HG02840 (cell line): ENCODE data around the gene MRPL42.
"Not testable (repeated sequence)": the region's sequence is repeated elsewhere in the genome, so short reads cannot be mapped to it uniquely, and the experiment has no call there.

Experiments
- ATAC-seq: cut with Tn5 transposase; IDR thresholded peaks from one replicate; pipeline ENCODE4 v1.9.1; 2021; ENCODE audit warnings: mild to moderate bottlenecking, moderate library complexity, moderate number of reproducible peaks; ENCODE audit not compliant: unreplicated experiment, low FRiP score

The MRPL42 gene

DNA sequence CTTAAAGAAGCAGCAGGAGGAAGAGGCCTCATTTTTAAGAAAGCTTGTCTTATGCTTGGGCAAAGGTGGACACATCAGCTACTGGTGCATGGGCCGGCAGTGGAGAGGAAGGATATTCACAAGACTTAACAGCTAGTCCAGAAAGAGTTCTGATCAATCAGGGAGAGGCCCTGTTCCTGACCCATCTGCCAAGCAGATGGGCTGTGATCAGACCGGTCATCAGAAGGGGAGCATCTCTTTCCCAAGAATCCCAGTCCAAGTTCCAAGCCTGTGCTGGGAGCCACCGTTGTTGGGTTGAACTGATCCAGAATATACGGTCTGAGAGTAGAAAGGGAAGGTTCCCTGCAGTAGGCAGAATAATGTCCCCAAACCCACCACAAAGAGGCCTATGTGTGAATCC is 72.5 kb downstream of the MRPL42 start:
- no peak for ATAC-seq

DNA sequence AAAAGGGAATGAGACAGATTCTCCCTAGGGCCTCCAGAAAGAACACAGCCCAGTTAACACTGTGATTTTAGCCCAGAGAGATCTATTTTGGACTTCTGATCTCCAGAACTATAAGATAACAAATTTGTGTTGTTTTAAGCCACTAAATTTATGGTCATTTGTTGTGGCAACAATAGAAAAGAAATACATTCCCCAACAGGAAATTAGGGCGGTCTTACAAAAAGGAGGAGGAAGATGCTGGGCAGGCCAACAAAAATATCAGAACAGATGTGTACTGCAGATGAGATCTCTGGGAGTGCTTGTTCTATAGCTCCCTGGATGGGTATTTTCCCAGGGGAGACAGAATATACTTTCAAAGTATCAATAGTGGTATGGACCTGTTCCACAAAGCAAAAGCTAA is 73.2 kb downstream of the MRPL42 start:
- no peak for ATAC-seq

DNA sequence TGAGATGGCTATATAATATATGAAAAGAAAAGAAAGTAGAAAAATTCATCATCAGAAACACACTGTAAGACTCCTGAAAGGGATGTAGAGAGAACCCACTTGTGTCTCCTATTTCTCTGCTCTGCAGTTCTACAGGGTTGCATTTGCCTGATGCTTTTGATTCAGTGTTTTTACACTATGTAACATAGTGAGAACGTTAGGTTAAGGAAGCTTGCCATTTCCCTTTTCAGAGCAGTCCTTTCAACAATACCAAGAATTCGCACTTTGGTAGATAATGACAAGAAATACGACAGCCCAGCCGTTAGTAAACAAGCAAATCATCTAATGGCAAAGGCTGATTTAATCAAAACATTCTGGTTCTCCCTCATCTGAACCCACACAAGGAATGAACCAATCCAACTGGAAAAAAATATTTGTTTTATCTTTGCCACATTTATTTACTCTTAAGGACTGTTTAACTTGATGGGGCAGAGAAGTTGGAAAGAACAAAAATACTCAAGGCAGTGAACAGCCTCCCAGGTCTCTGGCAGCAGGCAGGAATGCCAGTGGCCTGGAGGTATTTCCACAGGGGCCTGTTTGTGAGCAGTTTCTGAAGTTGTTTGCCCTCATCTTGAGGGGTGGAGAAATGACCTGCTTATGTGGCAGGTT is 74.4 kb downstream of the MRPL42 start:
- no peak for ATAC-seq

DNA sequence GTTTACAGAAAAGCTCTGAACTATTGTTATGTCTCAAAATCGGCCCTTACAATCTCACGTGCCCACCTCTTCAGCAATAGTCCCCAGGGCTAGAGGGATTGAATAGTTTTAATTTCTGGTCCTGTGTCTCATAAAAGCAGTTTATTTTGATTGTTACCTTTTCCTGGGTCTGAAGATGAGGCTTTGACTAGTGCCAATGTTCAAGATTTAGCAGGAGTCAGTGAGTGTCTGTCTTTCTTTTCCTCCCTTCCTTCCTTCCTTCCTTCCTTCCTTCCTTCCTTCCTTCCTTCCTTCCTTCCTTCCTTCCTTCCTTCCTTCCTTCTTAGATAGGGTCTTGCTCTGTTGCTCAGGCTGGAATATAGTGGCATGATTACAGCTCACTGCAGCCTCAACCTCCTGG is 80.5 kb downstream of the MRPL42 start:
- ATAC-seq: no peak

DNA sequence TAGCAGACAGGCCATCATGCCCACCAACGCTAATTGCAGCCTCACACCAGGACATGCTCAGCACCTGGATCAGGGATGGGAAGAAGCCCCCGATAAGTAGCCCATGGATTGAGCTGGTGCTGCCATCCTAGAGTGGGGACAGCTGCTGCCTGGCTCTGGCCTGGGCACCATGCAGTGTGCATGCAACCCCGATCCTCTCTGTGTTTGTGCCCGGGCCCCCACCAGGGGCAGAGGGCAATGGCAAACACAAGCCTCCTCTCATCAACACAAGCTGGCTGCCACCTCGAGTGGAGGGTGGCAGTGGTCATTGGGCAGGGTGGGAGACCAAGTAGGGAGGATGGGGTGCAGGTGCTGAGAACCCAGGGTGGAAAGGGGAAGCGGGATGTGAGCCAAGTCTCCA is 81.9 kb downstream of the MRPL42 start:
- ATAC-seq: no peak

DNA sequence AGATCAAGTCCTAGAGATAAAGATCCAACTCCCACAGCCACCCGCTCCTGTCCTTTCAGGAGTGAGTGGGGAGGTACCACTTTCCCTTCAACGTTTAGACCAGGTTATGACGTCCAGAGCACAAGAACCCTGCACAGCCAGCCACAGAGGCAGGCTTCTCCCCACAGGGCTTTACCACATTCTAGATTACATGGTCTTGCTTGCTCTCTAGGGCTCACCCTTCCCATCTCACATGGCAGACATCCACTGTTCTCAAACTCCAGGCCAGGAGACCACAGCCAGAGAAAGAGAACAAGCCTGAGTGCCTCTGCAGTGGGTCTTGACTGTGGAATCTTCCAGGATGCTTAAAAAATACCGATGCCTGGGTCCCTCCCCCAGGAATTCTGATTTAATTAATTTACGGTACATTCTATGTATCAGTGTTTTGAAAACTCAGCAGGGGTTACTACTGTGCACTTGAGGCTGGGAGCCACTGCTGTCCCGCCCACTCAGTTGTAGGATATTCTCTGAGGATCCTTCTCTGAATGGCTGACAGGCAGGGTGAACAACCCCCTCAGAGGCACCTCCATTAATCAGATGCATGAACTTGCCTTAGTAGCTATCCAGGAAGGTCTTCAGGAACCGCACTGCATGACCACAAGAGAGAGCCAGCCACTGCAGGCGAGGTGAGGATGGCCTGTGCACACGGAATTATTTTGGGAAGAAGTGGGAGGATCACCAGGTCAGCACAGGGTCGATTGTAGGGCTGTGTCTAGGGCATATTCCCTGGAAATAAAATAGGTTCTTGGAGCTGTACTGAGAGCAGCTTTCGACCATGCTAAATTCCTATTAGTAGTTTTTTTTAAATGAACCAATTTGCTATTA is 83.7 kb downstream of the MRPL42 start:
- ATAC-seq: no peak

DNA sequence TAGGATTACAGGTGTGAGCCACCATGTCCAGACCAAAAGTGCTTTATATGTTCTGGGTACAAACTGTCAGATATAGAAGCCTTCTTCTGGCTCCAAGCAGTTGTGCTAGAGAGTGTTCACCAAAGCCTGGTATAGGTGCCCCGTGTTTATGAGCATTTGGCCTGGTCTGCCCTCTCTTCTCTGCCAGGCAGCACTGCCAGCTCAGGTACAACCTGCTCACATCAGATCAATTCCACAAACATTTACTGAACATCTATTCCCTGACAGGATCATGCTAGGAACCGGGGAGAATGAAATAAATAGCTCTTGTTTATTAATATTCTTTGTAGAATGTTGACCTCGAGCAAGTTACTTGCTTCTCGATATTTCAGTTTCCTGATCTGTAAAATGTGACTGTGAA is 85.1 kb downstream of the MRPL42 start:
- ATAC-seq: no peak

DNA sequence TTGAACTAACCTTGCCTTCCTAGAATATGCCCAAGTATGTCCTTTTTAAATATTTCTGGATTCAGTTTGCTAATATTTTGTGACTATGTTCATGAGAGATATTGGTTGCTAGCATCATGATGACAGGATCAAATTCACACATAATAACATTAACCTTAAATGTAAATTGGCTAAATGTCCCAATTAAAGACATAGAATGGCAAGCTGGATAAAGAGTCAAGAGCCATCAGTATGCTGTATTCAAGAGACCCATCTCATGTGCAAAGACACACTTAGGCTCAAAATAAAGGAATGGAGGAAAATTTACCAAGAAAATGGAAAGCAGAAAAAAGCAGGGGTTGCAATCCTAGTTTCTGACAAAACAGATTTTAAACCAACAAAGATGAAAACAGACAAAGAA is 90.6 kb downstream of the MRPL42 start:
- ATAC-seq: not testable (repeated sequence)

DNA sequence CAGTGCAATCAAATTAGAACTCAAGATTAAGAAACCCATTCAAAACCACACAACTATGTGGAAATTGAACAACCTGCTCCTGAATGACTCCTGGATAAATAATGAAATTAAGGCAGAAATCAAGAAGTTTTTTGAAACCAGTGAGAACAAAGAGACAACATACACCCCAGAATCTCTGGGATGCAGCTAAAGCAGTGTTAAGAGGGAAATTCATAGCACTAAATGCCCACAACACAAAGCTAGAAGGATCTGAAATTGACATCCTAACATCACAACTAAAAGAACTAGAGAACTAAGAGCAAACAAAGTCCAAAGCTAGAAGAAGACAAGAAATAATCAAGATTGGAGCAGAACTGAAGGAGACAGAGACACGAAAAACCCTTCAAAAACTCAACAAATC is 91.4 kb downstream of the MRPL42 start:
- not testable (repeated sequence) for ATAC-seq

DNA sequence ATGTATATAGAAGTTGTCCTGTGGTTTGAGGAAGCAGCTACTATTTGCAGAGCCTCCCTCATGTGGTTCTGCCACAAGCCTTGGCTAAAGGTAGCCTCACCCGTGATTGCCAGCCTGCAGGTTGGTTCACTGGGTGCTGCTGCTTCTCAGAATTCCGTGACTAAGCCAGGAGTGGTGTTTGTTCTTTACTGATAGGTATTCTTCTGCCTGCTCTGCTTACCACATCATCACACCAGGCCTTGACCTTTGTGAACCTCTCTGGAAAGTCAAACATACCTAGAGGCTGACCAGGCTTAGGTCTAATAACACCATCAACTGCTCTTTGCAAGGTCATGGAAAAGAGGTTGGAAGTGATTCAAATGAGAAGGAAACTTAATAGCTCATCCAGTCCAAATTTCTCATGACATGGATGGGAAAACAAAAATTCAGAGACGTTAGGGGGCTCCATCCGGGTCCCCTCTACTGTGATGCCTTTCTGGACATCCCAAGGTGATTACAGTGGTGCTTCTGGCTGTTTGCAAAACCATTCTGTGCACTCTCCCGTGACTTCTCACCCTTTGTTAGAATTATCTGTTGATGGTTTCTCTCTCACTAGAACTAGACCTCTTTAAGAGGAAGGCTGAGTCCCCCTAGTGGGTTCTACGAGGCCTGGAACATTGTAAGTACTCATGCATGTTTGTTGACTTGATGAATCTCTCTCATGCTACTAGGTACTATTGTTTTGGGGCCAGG is 96.7 kb downstream of the MRPL42 start:
- ATAC-seq: no peak

DNA sequence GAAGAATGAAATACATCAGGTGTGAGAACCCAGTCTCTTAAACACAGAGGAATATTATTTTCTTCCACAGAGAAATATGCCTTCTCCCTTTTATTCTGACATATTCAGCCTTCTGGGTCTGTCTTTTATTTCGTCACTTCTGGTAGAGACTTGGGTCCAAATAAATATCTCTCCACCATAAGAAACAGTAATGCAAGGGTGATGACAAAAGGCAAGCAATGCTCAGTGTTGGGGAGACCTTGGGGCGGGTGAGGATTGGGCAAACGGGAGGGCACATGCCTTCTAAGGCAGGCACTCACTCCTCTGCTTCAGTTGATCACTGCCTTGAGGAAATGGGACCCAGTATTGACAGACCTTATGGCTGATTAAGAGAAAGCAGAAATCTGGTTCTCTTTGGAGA is 98.4 kb downstream of the MRPL42 start:
- ATAC-seq: no peak
